Effector memory CD4-positive, alpha-beta T cell (primary cell): Measurements from ENCODE around the gene KRT1.

Experiments
- DNase-seq, 3 donors: peaks; one replicate each; pipeline ENCODE4 v3.0.0-alpha.2; 2020
- H3K27ac ChIP-seq: 2 replicates; pipeline ENCODE4 v1.7.0; 2013; ENCODE audit warnings: mild to moderate bottlenecking, low read length, moderate library complexity; ENCODE audit not compliant: insufficient read depth, poor library complexity, severe bottlenecking
- H3K27me3 ChIP-seq: replicated peaks from 2 replicates; pipeline ENCODE4 v1.7.0; 2013; ENCODE audit warnings: mild to moderate bottlenecking, low read length; ENCODE audit not compliant: insufficient read depth, control insufficient read depth, poor library complexity, severe bottlenecking
- H3K36me3 ChIP-seq: 2 replicates; pipeline ENCODE4 v1.7.0; 2013; ENCODE audit warnings: mild to moderate bottlenecking, low read length, moderate library complexity; ENCODE audit not compliant: control insufficient read depth, insufficient read depth
- H3K4me1 ChIP-seq: 2 replicates; pipeline ENCODE4 v1.7.0; 2013; ENCODE audit warnings: low read length, mild to moderate bottlenecking; ENCODE audit not compliant: control insufficient read depth, insufficient read depth, poor library complexity, severe bottlenecking
- H3K4me3 ChIP-seq: 2 replicates; pipeline ENCODE4 v1.7.0; 2013; ENCODE audit warnings: low read length, low read depth, mild to moderate bottlenecking; ENCODE audit not compliant: insufficient read depth, poor library complexity, severe bottlenecking
- H3K9me3 ChIP-seq: 2 replicates; pipeline ENCODE4 v1.7.0; 2013; ENCODE audit warnings: mild to moderate bottlenecking, low read length, moderate library complexity; ENCODE audit not compliant: control insufficient read depth

Gene KRT1

GRCh38 chr12:52701281-52701680, 21.1 kb upstream of the KRT1 start:
- Histone ChIP-seq H3K4me3 (no peak overlapping the region), H3K27me3 (no peaks in the 10 kb centered on the region), H3K4me1 (no peaks in the 10 kb centered on the region), H3K36me3 (no peaks in the 10 kb centered on the region), H3K27ac (no peak overlapping the region), H3K9me3 (no peaks in the 10 kb centered on the region)
- DNase-seq, result no peak

GRCh38 chr12:52699960-52700359, 19.8 kb upstream of the KRT1 start:
- Histone ChIP-seq H3K27ac (no peak overlapping the region), H3K4me3 (no peak overlapping the region), H3K36me3 (no peaks in the 10 kb centered on the region), H3K27me3 (no peaks in the 10 kb centered on the region), H3K4me1 (no peaks in the 10 kb centered on the region), H3K9me3 (no peaks in the 10 kb centered on the region)
- DNase-seq, result no peak

- H3K9me3 ChIP-seq, result no peaks in the 10 kb centered on the region
- no peaks in the 10 kb centered on the region for H3K27me3 ChIP-seq
- no peak for DNase-seq
- no peaks in the 10 kb centered on the region for H3K4me1 ChIP-seq
- no peaks in the 10 kb centered on the region for H3K36me3 ChIP-seq
- H3K4me3 ChIP-seq, result no peak overlapping the region
- H3K27ac ChIP-seq, result no peak overlapping the region
These were observed 19.2 kb upstream of the KRT1 start for GRCh38 chr12:52699373-52699772.

DNA sequence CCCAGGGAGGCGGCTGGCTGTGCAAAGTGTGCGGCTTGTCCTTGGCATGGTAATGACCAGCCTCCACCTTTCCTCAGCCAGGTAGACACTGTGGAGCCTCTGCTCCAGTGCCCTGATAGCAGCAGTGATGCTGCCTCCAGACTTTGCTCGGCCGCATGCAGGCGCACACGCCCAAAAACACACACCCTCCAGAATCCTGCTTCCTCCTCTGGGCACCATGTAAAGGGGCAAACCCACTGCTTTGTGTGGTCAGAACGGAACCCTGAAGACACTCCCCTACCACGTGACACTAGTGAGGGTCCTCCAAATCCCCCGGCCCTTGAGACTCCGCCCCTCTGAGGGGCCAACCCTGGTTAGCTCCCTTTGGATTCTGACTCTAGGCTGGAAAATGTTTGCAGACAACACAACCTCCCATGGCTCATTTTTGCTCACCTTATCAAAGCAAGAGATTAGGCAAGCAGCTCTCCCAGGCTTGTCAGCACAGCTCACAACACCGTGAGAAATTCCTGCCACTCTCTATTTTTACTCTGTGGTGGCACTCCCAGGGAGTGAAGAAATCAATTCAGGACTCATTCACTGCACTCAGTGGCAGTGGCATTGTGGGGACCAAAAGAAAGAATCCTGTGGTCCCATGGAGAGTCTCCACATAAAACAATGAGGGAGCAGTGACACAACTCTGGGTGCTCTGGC, 18.6 kb upstream of the KRT1 start:
- Histone ChIP-seq H3K27me3 (no peaks in the 10 kb centered on the region), H3K36me3 (no peaks in the 10 kb centered on the region), H3K27ac (no peak overlapping the region), H3K4me1 (no peaks in the 10 kb centered on the region), H3K4me3 (no peak overlapping the region), H3K9me3 (no peaks in the 10 kb centered on the region)
- no peak for DNase-seq

GRCh38 chr12:52697058-52697582, 16.9 kb upstream of the KRT1 start:
- DNase-seq, result no peak
- Histone ChIP-seq H3K9me3 (no peaks in the 10 kb centered on the region), H3K4me3 (no peak overlapping the region), H3K4me1 (no peaks in the 10 kb centered on the region), H3K27ac (no peak overlapping the region), H3K36me3 (no peaks in the 10 kb centered on the region), H3K27me3 (no peaks in the 10 kb centered on the region)

DNA sequence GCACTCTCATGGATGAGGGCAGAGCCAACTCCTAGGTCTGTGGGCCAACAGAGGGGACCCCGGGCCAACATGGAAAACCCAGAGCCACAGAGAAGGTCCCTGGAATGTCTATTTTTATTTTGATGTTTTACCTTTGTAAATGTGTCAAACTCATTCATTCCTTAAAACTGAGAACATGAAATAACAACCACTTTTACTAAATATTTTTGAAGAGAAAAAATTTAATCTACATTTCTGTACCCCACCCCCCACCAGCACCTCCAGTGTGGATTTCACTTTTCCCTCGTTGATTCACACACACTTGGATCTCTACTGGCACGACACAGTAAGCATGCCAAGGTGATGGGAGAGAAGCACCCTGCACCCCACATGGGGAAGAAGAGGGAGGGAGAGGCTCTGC, 16.4 kb upstream of the KRT1 start:
- no peaks in the 10 kb centered on the region for H3K9me3 ChIP-seq

DNA sequence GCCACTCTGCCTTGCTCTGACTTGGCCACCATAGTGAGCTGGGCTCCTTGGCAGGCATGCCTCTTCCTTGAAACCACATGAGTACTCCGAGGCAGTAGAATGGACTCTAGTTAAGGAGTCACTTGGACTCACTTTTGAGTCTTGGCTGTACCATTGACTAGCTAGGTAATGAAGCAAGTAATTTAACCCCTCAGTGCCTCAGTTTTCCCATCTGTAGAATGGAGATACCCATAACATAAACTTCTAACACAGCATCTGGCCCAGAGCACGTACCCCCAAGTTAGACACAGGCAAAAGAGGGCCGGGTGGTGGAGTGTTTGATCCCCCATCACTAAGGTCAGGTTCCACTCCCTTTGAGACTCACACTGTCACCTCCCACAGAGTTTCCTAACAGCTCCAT, 14.8 kb upstream of the KRT1 start:
- Histone ChIP-seq H3K9me3 (no peaks in the 10 kb centered on the region), H3K27me3 (no peaks in the 10 kb centered on the region), H3K27ac (no peak overlapping the region), H3K4me1 (peaks cover 5% of the 10 kb centered on the region), H3K4me3 (no peak overlapping the region), H3K36me3 (no peaks in the 10 kb centered on the region)
- no peak for DNase-seq

More for the DNA sequence above, 16.4 kb upstream of the KRT1 start:
- H3K4me3 ChIP-seq, result no peak overlapping the region
- no peaks in the 10 kb centered on the region for H3K36me3 ChIP-seq
- H3K27ac ChIP-seq, result no peak overlapping the region
- DNase-seq, result no peak
- H3K4me1 ChIP-seq, result no peaks in the 10 kb centered on the region
- no peaks in the 10 kb centered on the region for H3K27me3 ChIP-seq

- no peak overlapping the region for H3K27ac ChIP-seq
- DNase-seq, result no peak
- no peaks in the 10 kb centered on the region for H3K27me3 ChIP-seq
- no peak overlapping the region for H3K4me3 ChIP-seq
- no peaks in the 10 kb centered on the region for H3K9me3 ChIP-seq
- H3K36me3 ChIP-seq, result no peaks in the 10 kb centered on the region
- H3K4me1 ChIP-seq, result peaks cover 5% of the 10 kb centered on the region
These were observed 13.9 kb upstream of the KRT1 start for GRCh38 chr12:52694151-52694550.

GRCh38 chr12:52693261-52693660, 13.1 kb upstream of the KRT1 start:
- no peaks in the 10 kb centered on the region for H3K36me3 ChIP-seq
- peaks cover 5% of the 10 kb centered on the region for H3K4me1 ChIP-seq
- no peak for DNase-seq
- H3K27ac ChIP-seq, result no peak overlapping the region
- H3K9me3 ChIP-seq, result no peaks in the 10 kb centered on the region
- no peaks in the 10 kb centered on the region for H3K27me3 ChIP-seq
- no peak overlapping the region for H3K4me3 ChIP-seq

- no peak overlapping the region for H3K27ac ChIP-seq
These were observed 12.0 kb upstream of the KRT1 start for GRCh38 chr12:52692254-52692653.

More at GRCh38 chr12:52692254-52692653, 12.0 kb upstream of the KRT1 start:
- no peak for DNase-seq
- Histone ChIP-seq H3K36me3 (no peaks in the 10 kb centered on the region), H3K27me3 (no peaks in the 10 kb centered on the region), H3K4me1 (peaks cover 5% of the 10 kb centered on the region), H3K4me3 (no peak overlapping the region), H3K9me3 (no peaks in the 10 kb centered on the region)
